GM10266 (cell line): ENCODE measurements around the gene DNAJC8.
A peak's percentile ranks its signal among the peaks of the same experiment; 100 is the strongest.

ENCODE experiments used
- DNase-seq: peaks from one replicate; pipeline ENCODE4 v3.0.0; 2012; ENCODE audit errors: extremely low spot score
- CTCF ChIP-seq: IDR thresholded peaks from 2 replicates; pipeline ENCODE4 v1.5.1; 2012; ENCODE audit warnings: mild to moderate bottlenecking, low read depth; ENCODE audit not compliant: control insufficient read depth, insufficient read depth; ENCODE audit errors: missing control alignments

Gene DNAJC8

DNA sequence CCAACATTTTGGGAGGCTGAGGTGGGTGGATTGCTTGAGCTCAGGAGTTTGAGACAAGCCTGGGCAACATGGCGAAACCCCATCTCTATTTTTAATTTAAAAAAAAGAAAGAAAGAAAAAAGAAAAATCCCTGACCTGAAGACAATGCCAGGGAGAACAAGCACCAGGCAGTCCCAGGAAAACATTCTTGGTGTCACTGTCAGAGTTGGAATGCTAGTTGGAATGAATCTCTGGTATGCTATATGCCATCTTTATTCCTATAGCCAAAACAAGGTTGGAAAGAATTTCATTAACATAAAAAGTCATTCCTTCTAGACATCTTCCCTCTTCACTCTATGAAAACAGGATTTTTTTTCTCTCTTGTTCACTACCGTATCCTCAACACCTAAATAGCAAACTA, 2.8 kb downstream of the DNAJC8 start:
- TF ChIP-seq CTCF: no peak
- no peak for DNase-seq

DNA sequence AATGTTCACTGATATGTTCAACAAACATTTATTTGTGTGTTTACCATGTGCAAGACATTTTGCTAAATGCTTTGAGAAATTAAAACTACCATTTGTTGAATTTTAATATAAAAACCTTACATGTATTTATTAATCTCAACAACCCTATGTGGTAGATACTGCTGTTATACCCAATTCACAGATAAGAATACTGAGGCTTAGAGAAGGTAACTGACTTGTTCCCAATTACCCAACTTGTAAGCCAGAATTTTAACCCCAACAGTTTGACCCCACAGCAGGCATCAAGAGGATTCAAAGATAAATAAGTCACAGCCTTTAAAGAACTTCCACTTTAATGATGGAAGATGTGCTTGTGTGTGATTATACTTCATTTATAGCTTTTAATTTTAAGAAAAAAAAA, 3.7 kb downstream of the DNAJC8 start:
- no peak for DNase-seq
- TF ChIP-seq CTCF: no peak

DNA sequence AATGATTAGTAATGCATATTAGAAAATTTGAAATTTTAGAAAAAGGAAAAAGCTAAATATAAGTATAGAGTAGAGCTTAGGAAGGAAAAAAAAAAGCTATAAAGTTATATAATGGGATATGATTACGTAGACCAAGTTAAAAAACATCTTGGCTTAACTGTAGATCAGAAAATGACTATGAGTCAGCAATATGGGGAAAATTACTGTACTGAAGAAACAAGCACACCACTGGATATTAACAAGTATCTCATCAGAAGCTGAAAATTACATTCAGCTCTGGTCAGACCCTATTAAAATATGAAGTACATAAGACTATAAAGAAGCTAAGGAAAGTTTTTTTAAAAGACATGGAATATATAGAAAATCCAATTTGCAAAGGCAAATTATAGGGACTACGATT, 19.5 kb downstream of the DNAJC8 start:
- no peak for DNase-seq
- TF ChIP-seq CTCF: no peak

DNA sequence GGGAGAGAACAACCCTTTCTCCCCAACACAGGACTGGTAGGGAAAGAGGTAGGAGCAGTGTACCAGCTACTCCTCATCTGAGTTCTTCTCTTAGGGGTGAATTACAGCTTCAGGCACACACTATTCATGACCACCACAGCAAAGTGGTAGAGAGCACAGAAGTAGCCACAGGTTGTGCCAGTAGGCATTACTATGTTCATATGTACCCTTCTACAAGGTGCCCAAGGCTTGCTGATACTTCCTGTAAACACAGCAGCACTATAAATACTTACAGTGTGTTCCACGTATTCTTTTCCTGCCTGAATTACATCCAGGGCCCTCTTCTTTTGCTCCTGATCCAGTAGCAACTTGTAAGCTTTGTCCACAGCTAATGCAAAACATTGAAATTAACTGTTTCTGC, 23.1 kb downstream of the DNAJC8 start:
- DNase-seq: no peak

DNA sequence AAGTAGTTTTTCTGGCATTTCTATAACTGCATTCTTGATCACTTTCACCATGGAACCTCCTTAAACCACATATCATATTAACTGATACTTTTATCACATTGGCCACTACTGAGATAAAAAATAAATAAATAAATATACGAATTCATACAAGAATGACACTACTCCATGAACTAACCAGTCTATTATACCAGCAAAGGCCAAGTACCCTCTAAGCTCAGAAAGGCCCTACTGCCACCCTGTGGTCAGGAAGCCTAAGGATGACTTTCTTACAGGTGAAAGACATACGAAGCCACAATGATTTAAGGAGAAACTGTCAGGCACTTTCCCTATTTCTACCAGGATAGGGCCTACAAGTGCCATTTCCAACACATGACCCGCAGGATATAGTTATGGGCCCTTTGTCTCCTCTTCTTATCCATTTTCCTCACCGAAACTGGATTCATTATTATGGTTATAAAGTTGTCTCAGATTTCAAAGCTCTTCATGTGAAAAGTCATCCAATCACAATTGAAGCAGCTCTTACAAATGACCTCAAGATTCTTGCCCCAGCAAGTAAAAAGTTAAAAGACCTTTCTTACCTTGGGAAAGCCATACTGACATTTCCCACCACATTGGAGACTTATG, 23.9 kb downstream of the DNAJC8 start:
- peak; percentile 82 for TF ChIP-seq CTCF
- peak; percentile 51 for DNase-seq

More for the DNA sequence above, 23.1 kb downstream of the DNAJC8 start:
- no peak for TF ChIP-seq CTCF

DNA sequence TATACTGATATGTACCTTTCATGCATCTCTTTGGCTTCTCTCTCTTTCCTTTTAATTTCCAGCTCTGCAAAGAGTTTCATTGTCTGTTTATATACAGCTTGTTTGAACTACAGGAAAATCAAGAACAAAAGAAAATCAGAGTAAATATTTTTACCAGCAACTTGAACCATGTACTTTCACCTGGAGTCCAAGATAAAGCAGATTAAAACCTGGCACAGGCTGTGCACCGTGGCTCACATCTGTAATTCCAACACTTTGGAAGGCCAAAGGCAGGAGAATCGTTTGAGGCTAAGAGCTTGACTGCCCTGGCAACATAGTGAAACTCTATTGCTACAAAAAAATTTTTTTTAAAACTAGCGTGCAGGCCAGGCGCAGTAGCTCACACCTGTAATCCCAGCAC, 27.6 kb downstream of the DNAJC8 start:
- DNase-seq: no peak
- no peak for TF ChIP-seq CTCF

DNA sequence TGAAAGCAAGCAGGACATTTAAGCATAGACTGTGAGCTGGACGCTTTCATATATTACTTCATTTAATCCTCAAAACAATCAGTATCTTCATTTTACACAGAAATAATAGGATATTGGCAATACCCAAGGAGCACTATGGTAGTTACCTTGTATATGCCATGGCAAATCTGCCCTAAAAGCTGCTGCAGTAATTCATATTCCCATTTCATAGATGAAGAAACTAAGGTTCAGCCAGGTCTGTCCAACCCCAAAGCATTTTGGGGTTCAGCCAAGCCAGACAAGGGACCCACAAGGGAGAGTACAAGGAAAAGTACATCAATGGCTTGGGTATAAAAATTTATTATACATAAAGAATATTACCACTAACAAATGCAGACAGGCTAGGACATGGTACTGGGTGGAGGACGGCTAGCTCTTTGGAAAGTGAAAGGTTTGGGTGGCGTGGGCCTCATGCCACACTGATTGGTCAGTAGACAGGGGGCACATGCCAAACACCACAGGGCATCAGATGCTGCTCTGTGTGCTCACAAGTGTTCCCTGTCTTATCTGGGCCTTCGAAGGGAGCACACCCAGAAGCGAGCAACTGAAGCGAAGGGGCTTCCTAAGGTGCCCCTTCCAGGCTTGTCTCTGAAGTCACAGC, 32.5 kb downstream of the DNAJC8 start:
- no peak for TF ChIP-seq CTCF

More for the DNA sequence above, 32.5 kb downstream of the DNAJC8 start:
- no peak for DNase-seq
